ENCODE results near the gene ATXN1.

The ATXN1 gene

GRCh38 chr6:16278048-16278724 is 483.1 kb downstream of the ATXN1 start:
- DNase-seq (ENCODE audit: extremely low read depth, low read depth), result no peak
- no peak overlapping the region for H3K4me3 ChIP-seq (replicated peaks; ENCODE audit: low read depth, low read length)
- no peak for TF ChIP-seq CTCF (IDR thresholded peaks at IDR 0.05; ENCODE audit: low read depth, low read length, missing control alignments)

GRCh38 chr6:16277101-16277981 is 483.9 kb downstream of the ATXN1 start:
- TF ChIP-seq CTCF (IDR thresholded peaks at IDR 0.05; ENCODE audit: low read depth, low read length, missing control alignments), result peak; percentile 67
- peak; percentile 61 for DNase-seq (ENCODE audit: extremely low read depth, low read depth)
- H3K4me3 ChIP-seq (replicated peaks; ENCODE audit: low read depth, low read length), result no peak overlapping the region

- H3K4me3 ChIP-seq (replicated peaks; ENCODE audit: low read depth, low read length), result no peak overlapping the region
- DNase-seq (ENCODE audit: extremely low read depth, low read depth), result no peak
- TF ChIP-seq CTCF (IDR thresholded peaks at IDR 0.05; ENCODE audit: low read depth, low read length, missing control alignments), result no peak
Measured at GRCh38 chr6:16274885-16275589, 486.2 kb downstream of the ATXN1 start.

GRCh38 chr6:16274483-16274882 is 486.8 kb downstream of the ATXN1 start:
- DNase-seq (ENCODE audit: extremely low read depth, low read depth), result no peak
- no peak for TF ChIP-seq CTCF (IDR thresholded peaks at IDR 0.05; ENCODE audit: low read depth, low read length, missing control alignments)

GRCh38 chr6:16273256-16273655 is 488.0 kb downstream of the ATXN1 start:
- DNase-seq (ENCODE audit: extremely low read depth, low read depth), result no peak
- no peak overlapping the region for H3K4me3 ChIP-seq (replicated peaks; ENCODE audit: low read depth, low read length)
- no peak for TF ChIP-seq CTCF (IDR thresholded peaks at IDR 0.05; ENCODE audit: low read depth, low read length, missing control alignments)

More at GRCh38 chr6:16274483-16274882, 486.8 kb downstream of the ATXN1 start:
- no peak overlapping the region for H3K4me3 ChIP-seq (replicated peaks; ENCODE audit: low read depth, low read length)

GRCh38 chr6:16272201-16272600 is 489.1 kb downstream of the ATXN1 start:
- H3K4me3 ChIP-seq (replicated peaks; ENCODE audit: low read depth, low read length), result no peak overlapping the region
- no peak for DNase-seq (ENCODE audit: extremely low read depth, low read depth)
- no peak for TF ChIP-seq CTCF (IDR thresholded peaks at IDR 0.05; ENCODE audit: low read depth, low read length, missing control alignments)

Data from HFF-Myc (cell line).